Endothelial cell of umbilical vein (primary cell): ENCODE data around the gene UNC5B. TPM values are rescaled to one million over a fixed set of nuclear protein-coding genes. Genes with fewer than 3 reads are reported as not detected.

Experiments used
- BruUV-seq: library from RNA; stranded (reverse); fragments of 400-500 nt; replicated peaks from 2 replicates; lab custom pipeline; 2021; lab: Mats Ljungman, UMichigan
- CTCF ChIA-PET: fragments of 300-600, 350-600 bp; sonication (Branson Sonifier 250); formaldehyde crosslinking; loops from one replicate; lab custom pipeline; 2021; ENCODE audit warnings: antibody characterized with exemption, inconsistent platforms; lab: Charles Lee
- POLR2A ChIA-PET: fragments of 300-600, 350-600 bp; sonication (Branson Sonifier 250); formaldehyde crosslinking; loops from one replicate; lab custom pipeline; 2021; ENCODE audit warnings: antibody characterized with exemption, inconsistent platforms; lab: Charles Lee
- DNase-seq: peaks from one replicate; pipeline ENCODE4 v3.0.0-alpha.2; 2011; ENCODE audit warnings: low read depth, low spot score
- FAIRE-seq: peaks from 2 replicates; lab custom pipeline; 2011; peaks lifted over from hg19 to GRCh38; lab: Jason Lieb, UNC
- H2AFZ ChIP-seq: 2 replicates; pipeline ENCODE4 v1.6.0; 2012; ENCODE audit warnings: low read depth, low read length, control low read depth, inconsistent platforms
- H3K27ac ChIP-seq: 2 replicates; pipeline ENCODE4 v1.5.1; 2011; ENCODE audit warnings: low read depth, mild to moderate bottlenecking, control low read depth, low read length, moderate library complexity; ENCODE audit not compliant: insufficient read depth
- H3K27me3 ChIP-seq, 2 experiments: 2 replicates each; pipeline versions ENCODE4 v1.6.0 to v1.6.1; 2011; ENCODE audit warnings: low read length in 2 of 2, mixed read lengths in 1 of 2; ENCODE audit not compliant: control insufficient read depth in 2 of 2, insufficient read depth in 2 of 2
- H3K36me3 ChIP-seq, 2 experiments: 2 replicates in 1 of 2; 3 replicates in 1 of 2; pipeline ENCODE4 v1.5.1; 2011; ENCODE audit warnings: low read length in 2 of 2, mild to moderate bottlenecking in 1 of 2, moderate library complexity in 1 of 2; ENCODE audit not compliant: control insufficient read depth in 2 of 2, insufficient read depth in 2 of 2; ENCODE audit errors: extremely low read depth in 1 of 2
- H3K4me1 ChIP-seq: 3 replicates; pipeline ENCODE4 v1.5.1; 2011; ENCODE audit warnings: mild to moderate bottlenecking, low read length; ENCODE audit not compliant: control insufficient read depth, insufficient read depth; ENCODE audit errors: extremely low read depth
- H3K4me2 ChIP-seq: 2 replicates; pipeline ENCODE4 v1.6.1; 2011; ENCODE audit warnings: low read length, control low read depth, mixed read lengths; ENCODE audit not compliant: insufficient read depth
- H3K4me3 ChIP-seq, 3 experiments: fragments of 200-600 bp in 1 of 3; sonication (generic), shearing (Covaris generic) in 1 of 3; replicated peaks in 1 of 3; 2 replicates each; pipeline ENCODE4 v1.5.1; 2011 to 2016; ENCODE audit warnings: control low read depth in 3 of 3, low read length in 3 of 3, mild to moderate bottlenecking in 2 of 3, inconsistent platforms in 1 of 3, low read depth in 1 of 3, moderate library complexity in 1 of 3; ENCODE audit not compliant: insufficient read depth in 1 of 3
- H3K79me2 ChIP-seq: 2 replicates; pipeline ENCODE4 v1.6.0; 2012; ENCODE audit warnings: low read length, inconsistent platforms; ENCODE audit not compliant: control insufficient read depth, insufficient read depth
- H3K9ac ChIP-seq: replicated peaks from 2 replicates; pipeline ENCODE3; 2011; ENCODE audit warnings: low read length, control low read depth; ENCODE audit not compliant: insufficient read depth; ENCODE audit errors: extremely low read depth
- H3K9me1 ChIP-seq: replicated peaks from 3 replicates; pipeline ENCODE4 v1.6.0; 2011; ENCODE audit warnings: mild to moderate bottlenecking, low read length; ENCODE audit not compliant: control insufficient read depth, insufficient read depth; ENCODE audit errors: extremely low read depth
- H3K9me3 ChIP-seq: replicated peaks from 2 replicates; pipeline ENCODE4 v1.5.1; 2012; ENCODE audit warnings: low read length, inconsistent platforms; ENCODE audit not compliant: control insufficient read depth, insufficient read depth
- H4K20me1 ChIP-seq: replicated peaks from 2 replicates; pipeline ENCODE3; 2011; ENCODE audit warnings: mild to moderate bottlenecking, low read length; ENCODE audit not compliant: control insufficient read depth, insufficient read depth; ENCODE audit errors: extremely low read depth
- CTCF ChIP-seq, 2 donors: IDR thresholded peaks; 1 replicate in 1 of 2; 2 replicates in 1 of 2; pipeline ENCODE4 v1.5.1; 2011; ENCODE audit warnings: low read length in 2 of 2, mild to moderate bottlenecking in 2 of 2, moderate library complexity in 2 of 2, control low read depth in 1 of 2, inconsistent platforms in 1 of 2, low read depth in 1 of 2; ENCODE audit not compliant: insufficient read depth in 1 of 2; ENCODE audit errors: extremely low read depth in 1 of 2
- EZH2 ChIP-seq: IDR thresholded peaks from 2 replicates; pipeline ENCODE4 v1.6.1; 2012; ENCODE audit warnings: borderline replicate concordance, low read depth, mild to moderate bottlenecking, moderate library complexity, low read length, inconsistent platforms; ENCODE audit not compliant: severe bottlenecking
- FOS ChIP-seq: IDR thresholded peaks from 2 replicates; pipeline ENCODE4 v1.6.1; 2011; ENCODE audit warnings: mild to moderate bottlenecking, low read length, moderate library complexity, borderline replicate concordance; ENCODE audit not compliant: insufficient read depth
- GATA2 ChIP-seq: IDR thresholded peaks from 2 replicates; pipeline ENCODE4 v1.7.0; 2011; ENCODE audit warnings: low read depth, mild to moderate bottlenecking, moderate library complexity, mixed read lengths, low read length; ENCODE audit not compliant: insufficient read length, insufficient read depth
- JUN ChIP-seq: IDR thresholded peaks from 2 replicates; pipeline ENCODE4 v1.6.1; 2011; ENCODE audit warnings: borderline replicate concordance, low read depth; ENCODE audit not compliant: insufficient read length, insufficient read depth
- MAX ChIP-seq: IDR thresholded peaks from 2 replicates; pipeline ENCODE4 v1.6.1; 2011; ENCODE audit not compliant: insufficient read depth, insufficient read length
- MYC ChIP-seq: IDR thresholded peaks from one replicate; pipeline ENCODE4 v1.6.1; 2011; ENCODE audit warnings: mild to moderate bottlenecking, low read depth, low read length
- POLR2A ChIP-seq: IDR thresholded peaks from 2 replicates; pipeline ENCODE4 v1.6.1; 2012; ENCODE audit warnings: low read depth, mild to moderate bottlenecking, control low read depth, low read length
- POLR2AphosphoS5 ChIP-seq: IDR thresholded peaks from 2 replicates; pipeline ENCODE4 v1.6.1; 2012; ENCODE audit warnings: low read depth, mild to moderate bottlenecking, control low read depth, low read length, moderate library complexity; ENCODE audit not compliant: insufficient read depth
- dilution Hi-C: fragments of 300-500 bp; cut with MboI; formaldehyde crosslinking; loops from one replicate; pipeline ENCODE4 v1.15.0; 2019; ENCODE audit warnings: low sequenced_read_pairs; ENCODE audit not compliant: extremely low pct_ligation_motif_present
- intact Hi-C: fragments of 100-400 bp; cut with micrococcal nuclease; formaldehyde crosslinking; loops from one replicate; pipeline ENCODE4 v1.10.0; 2022
- polyA plus RNA-seq, 4 experiments: library from polyadenylated mRNA; depleted of rRNA in 3 of 4; stranded (reverse) in 3 of 4; unstranded in 1 of 4; fragments of >200 nt; gene quantifications; 2 replicates each; pipeline versions ENCODE4 v1.2.1 to v1.2.3, GENCODE V29; 2011 to 2012; ENCODE audit warnings: missing spikeins in 1 of 4
- total RNA-seq: library from RNA; stranded (reverse); gene quantifications from 2 replicates; pipeline ENCODE4 v1.2.3, GENCODE V29; 2021

The UNC5B gene
- total and polyA plus RNA-seq, 2 donors (not counting 3 experiments of a cell fraction or from before 2014, with no cell fraction given), result 0.39 to 2.5 TPM

GRCh38 chr10:71290331-71290730 is 78.0 kb downstream of the UNC5B start:
- Histone ChIP-seq H3K4me3 (no peak overlapping the region), H3K9me1 (no peaks in the 10 kb centered on the region), H3K4me1 (no peaks in the 10 kb centered on the region), H4K20me1 (no peaks in the 10 kb centered on the region), H3K27me3 (no peaks in the 10 kb centered on the region), H3K4me2 (no peak overlapping the region), H3K9me3 (no peaks in the 10 kb centered on the region), H3K36me3 (no peaks in the 10 kb centered on the region), H3K79me2 (no peaks in the 10 kb centered on the region), H3K27ac (no peak overlapping the region), H2AFZ (no peak overlapping the region), H3K9ac (no peak overlapping the region)
- FAIRE-seq (no peak), DNase-seq (no peak)
- TF ChIP-seq JUN, result no peak
- no peak for TF ChIP-seq POLR2A
- TF ChIP-seq FOS, result no peak
- no peak for TF ChIP-seq EZH2
- no peak for TF ChIP-seq GATA2
- no peak for TF ChIP-seq CTCF (IDR thresholded peaks at IDR 0.05; ENCODE audit: extremely low read depth in 1 of 2, insufficient read depth in 1 of 2, low read depth in 1 of 2, low read length in 2 of 2)
- no peak for TF ChIP-seq MAX
- no peak for TF ChIP-seq MYC
- no peak for TF ChIP-seq POLR2AphosphoS5
- ChIA-PET CTCF (interaction anchor here (1.1 to 1.7 kb wide), 3 partner anchors 20 to 364 kb away, joined by 3 to 4 read pairs (median 4); no protein-coding TSS in a partner anchor), POLR2A (no interaction called here)
- no TSS peak for BruUV-seq
- dilution Hi-C loops (no loop called here), intact Hi-C loops (no loop called here)
